KBM-7 (cell line): Measurements from ENCODE around the gene IRF7.

Experiments
- DNase-seq: peaks from one replicate; pipeline ENCODE4 v3.0.0-alpha.2; 2015
- in situ Hi-C: fragments of 300-500 bp; cut with MboI; formaldehyde crosslinking; loops from 2 replicates; pipeline ENCODE4 v1.14.3; 2020; ENCODE audit warnings: low sequenced_read_pairs, low pct_unique_long_range_greater_than_20kb, mixed read lengths

The IRF7 gene

DNA sequence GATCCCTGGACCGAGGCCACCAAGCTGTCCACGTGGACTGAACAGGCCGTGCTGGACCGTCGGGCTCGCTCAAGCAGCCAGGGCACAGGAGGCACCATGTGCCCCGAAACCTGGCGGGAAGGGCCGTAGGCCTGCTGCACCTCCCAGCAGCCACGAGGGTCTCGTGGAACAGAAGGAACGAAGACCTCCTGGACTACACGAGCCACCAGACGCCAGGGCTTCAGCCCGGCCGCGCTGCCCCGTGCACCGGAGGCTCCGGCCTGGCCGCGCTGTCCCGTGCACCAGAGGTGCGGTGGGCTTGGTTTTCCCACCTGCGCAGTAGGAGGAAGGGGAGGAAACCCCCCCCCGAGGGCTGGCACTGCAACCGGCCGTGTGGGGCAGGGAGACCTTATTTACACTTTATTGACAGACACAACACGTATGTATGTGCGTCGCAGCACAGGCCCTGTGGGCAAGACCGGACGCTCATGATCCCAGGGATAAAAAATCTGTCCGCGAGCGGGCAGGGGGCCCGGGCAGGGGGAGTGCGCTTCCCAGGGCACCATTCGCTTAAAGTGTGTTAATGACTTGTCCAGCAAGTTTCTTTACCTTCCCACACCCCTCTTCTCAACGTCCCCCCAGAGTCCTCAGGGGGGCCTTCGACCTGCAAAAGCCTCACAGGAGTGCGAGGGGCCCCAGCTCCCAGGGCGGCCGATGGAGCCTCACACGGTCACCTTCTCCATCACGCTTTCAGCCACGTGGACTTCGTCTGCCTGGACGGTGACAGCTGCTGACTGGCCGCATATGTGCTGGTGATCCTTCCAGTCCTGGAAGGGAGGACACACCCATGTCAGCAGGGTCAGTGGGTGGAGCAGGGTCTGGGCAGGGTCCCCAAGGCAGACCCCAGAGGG is 28.3 kb upstream of the IRF7 start:
- no peak for DNase-seq
- in situ Hi-C loops, result no loop called here

DNA sequence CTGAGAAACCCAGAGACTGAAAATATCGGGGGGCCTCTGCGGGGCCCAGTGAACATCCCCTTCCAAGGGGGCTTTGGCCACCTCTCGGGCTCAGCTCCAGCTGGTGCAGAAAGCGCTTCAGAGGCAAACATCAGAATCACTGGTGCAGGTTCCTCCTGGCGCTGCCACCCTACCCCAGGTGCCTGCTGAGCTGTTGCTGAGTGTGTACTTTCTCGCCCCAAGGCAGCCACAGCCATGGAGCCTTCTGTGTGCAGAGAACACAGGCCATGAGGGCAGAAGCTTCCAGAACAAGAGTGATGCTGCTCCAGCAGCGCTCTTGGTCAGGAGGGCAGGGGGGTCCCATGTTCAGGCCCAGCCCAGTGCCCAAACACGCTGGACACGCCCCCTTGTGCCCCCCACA is 27.6 kb upstream of the IRF7 start:
- in situ Hi-C loops, result no loop called here
- no peak for DNase-seq

DNA sequence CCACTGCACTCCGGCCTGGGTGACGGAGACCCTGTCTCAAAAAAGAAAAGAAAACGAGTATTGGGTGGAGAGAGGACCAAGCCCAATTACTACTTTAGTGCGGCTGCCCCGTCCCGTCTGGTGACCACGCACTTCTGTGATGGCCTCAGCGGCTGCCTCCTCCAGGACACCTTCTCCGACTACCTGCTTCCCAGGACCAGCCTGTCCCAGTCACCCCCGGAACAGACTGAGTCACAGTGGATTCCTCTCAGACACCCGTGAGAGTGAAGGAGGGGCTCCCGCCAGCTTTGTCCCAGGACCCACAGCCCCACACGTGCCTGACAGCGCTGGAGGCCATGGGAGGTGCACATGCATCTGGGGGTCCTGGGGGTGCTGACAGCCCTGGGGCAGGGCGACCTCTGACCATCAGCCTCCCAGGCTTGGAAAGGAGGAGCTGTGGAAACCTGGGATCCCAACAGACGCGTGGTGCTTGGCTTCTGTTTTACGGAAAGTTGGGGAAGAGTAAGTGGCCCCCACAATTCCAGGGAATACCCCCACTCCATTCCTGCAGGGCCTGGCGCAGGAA is 26.1 kb upstream of the IRF7 start:
- in situ Hi-C loops, result no loop called here
- no peak for DNase-seq

GRCh38 chr11:640021-640706 is 24.4 kb upstream of the IRF7 start:
- in situ Hi-C loops, result no loop called here
- no peak for DNase-seq

DNA sequence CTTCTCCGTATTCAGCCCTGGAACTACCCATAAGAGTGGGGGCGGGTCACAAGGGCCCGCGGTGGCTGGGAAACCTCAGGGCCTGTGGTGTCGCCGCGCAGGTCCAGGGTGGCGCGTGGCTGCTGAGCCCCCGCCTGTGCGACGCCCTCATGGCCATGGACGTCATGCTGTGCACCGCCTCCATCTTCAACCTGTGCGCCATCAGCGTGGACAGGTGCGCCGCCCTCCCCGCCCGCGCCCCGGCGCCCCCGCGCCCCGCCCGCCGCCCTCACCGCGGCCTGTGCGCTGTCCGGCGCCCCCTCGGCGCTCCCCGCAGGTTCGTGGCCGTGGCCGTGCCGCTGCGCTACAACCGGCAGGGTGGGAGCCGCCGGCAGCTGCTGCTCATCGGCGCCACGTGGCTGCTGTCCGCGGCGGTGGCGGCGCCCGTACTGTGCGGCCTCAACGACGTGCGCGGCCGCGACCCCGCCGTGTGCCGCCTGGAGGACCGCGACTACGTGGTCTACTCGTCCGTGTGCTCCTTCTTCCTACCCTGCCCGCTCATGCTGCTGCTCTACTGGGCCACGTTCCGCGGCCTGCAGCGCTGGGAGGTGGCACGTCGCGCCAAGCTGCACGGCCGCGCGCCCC is 23.7 kb upstream of the IRF7 start:
- in situ Hi-C loops, result no loop called here
- no peak for DNase-seq

DNA sequence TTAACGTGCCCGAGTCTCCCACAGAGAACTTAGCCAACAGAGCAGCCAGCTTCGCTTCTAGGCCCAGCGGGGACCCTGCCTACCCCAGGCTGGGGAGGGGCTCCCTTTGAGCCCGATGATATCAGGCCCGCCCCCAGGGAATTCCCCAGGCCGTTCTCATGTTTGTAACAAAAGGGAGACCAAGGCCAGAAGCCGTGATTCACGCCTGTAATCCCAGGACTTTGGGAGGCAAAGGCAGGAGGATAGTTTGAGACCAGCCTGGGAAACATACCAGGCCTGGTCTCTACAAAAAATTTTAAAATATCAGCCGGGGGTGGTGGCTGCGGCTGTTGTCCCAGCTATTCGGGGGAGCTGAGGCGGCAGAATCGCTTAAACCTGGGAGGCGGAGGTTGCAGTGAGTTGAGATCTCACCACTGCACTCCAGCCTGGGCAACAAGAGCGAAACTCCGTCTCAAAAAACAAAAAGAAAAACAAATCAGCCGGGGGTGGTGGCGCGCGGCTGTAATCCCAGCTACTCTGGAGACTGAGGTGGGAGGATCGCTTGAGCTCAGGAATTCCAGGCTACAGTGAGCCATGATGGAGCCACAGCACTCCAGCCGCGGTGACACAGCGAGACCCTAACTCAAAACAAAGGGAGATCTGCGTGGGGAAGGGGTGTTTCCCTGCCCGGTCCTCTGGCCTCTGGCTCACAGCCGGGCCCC is 23.0 kb upstream of the IRF7 start:
- in situ Hi-C loops, result no loop called here
- DNase-seq, result no peak

- in situ Hi-C loops, result no loop called here
- no peak for DNase-seq
Observed at GRCh38 chr11:637593-638521, 22.1 kb upstream of the IRF7 start.

- no peak for DNase-seq
- in situ Hi-C loops, result no loop called here
Observed at GRCh38 chr11:637333-637592, 21.5 kb upstream of the IRF7 start.

GRCh38 chr11:636511-637332 is 21.0 kb upstream of the IRF7 start, which contains the start of gene DRD4:
DRD4 (plus strand) TSS chr11:637269; CDS start chr11:637305, 36 bp downstream.
- no peak for DNase-seq
- in situ Hi-C loops, result no loop called here

DNA sequence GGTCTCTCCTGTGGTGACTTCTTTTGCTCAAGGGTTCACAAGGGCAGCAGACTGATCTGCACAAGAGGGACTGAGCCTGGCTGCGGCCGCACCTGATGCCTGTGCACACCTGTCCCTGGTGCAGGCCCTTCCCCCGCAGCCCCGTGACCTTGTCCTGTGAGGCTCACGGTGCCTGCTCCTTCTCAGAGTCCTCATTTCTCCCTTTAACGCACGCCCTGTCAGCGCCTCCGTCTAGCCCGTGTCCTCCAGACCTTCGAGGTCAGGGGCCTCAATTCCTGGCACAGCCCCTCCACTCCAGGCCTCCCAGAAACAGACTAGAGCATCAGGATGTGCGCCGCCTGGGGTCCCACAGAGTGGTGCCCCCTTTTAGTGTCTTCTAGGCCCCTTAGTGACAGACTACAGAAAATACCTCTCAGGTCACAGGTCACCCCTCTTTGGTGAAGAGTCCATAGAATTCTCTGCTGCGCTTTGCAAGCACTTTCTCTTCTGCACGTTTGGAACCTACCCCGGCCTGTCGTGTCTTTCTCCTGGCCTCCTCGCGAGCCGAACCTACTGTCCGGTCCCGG is 20.3 kb upstream of the IRF7 start:
- DNase-seq, result no peak
- in situ Hi-C loops, result no loop called here

DNA sequence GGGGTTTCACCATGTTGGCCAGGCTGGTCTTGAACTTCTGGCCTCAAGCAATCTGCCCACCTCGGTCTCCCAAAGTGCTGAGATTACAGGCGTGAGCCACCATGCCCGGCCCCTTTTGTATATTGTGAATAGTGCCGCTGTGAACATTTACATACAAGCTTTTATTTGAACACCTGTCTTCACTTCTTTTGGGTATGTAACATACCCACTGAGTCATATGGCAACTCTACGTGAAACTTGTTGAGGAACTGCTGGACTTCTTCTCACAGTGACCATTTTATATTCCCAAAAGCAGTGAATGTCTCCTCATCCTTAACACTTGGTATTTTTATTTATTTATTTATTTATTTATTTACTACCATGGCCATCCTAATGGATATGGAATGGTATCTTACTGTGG is 15.1 kb upstream of the IRF7 start:
- in situ Hi-C loops, result no loop called here
- DNase-seq, result no peak

DNA sequence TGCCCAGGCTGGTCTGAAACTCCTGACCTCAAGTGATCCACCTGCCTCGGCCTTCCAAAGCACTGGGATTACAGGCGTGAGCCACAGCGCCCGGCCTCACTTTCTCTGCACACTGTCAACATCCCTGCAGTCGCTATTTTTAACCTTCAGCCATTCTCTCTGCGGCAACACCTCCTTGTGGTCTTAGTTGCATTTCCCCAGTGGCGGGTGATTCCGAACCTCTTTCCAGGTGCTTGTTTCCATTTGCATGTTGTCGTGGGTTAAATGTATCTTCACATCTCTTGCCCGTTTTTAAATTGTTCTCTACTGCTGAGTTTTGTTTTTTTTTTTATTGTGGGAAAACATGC is 13.5 kb upstream of the IRF7 start:
- DNase-seq, result peak; percentile 53
- in situ Hi-C loops, result no loop called here

GRCh38 chr11:628056-628455 is 12.3 kb upstream of the IRF7 start:
- peak; percentile 24 for DNase-seq
- in situ Hi-C loops, result no loop called here

GRCh38 chr11:627308-627576 is 11.5 kb upstream of the IRF7 start:
- in situ Hi-C loops, result no loop called here
- no peak for DNase-seq

GRCh38 chr11:626475-627307 is 10.9 kb upstream of the IRF7 start, which contains the start of gene SCT:
SCT (minus strand) TSS chr11:627181; CDS start chr11:627143, 38 bp downstream.
- in situ Hi-C loops, result no loop called here
- no peak for DNase-seq

- in situ Hi-C loops, result no loop called here
- DNase-seq, result no peak
Observed at GRCh38 chr11:625636-626268, 10.0 kb upstream of the IRF7 start.
